Measurements from ENCODE around the gene PITPNM3. TPM values are rescaled to one million over a fixed set of nuclear protein-coding genes. Genes with fewer than 3 reads are reported as not detected.
A peak's percentile ranks its signal among the peaks of the same experiment; 100 is the strongest.

Gene PITPNM3
- total RNA-seq, 1 experiment from 2014 or later = 0.84 TPM

GRCh38 chr17:6423931-6424330, 132.4 kb downstream of the PITPNM3 start:
- no peak for DNase-seq (ENCODE audit: extremely low read depth, low read depth)

GRCh38 chr17:6422654-6423241, 133.6 kb downstream of the PITPNM3 start:
- no peak for DNase-seq (ENCODE audit: extremely low read depth, low read depth)

- DNase-seq (ENCODE audit: extremely low read depth, low read depth) = peak; percentile 76
Measured at GRCh38 chr17:6421700-6422604, 134.4 kb downstream of the PITPNM3 start.

- DNase-seq (ENCODE audit: extremely low read depth, low read depth) = no peak
Measured at GRCh38 chr17:6420173-6420641, 136.1 kb downstream of the PITPNM3 start.

- DNase-seq (ENCODE audit: extremely low read depth, low read depth) = no peak
Measured at GRCh38 chr17:6415616-6416015, 140.7 kb downstream of the PITPNM3 start.

- peak; percentile 49 for DNase-seq (ENCODE audit: extremely low read depth, low read depth)
Measured at GRCh38 chr17:6413065-6413464, 143.3 kb downstream of the PITPNM3 start.

- no peak for DNase-seq (ENCODE audit: extremely low read depth, low read depth)
Measured at GRCh38 chr17:6408735-6409134, 147.6 kb downstream of the PITPNM3 start.

- no peak for DNase-seq (ENCODE audit: extremely low read depth, low read depth)
Measured at GRCh38 chr17:6408276-6408675, 148.1 kb downstream of the PITPNM3 start.

- no peak for DNase-seq (ENCODE audit: extremely low read depth, low read depth)
Measured at GRCh38 chr17:6402258-6402657, 154.1 kb downstream of the PITPNM3 start.

Small RNAs within 50 kb of the gene (small RNA-seq; reads per million reads assigned to genes)
- gene RF00017 (0 reads per million in 2 experiments), gene RNA5SP435 (0.02 to 0.06 reads per million in 2 experiments)

Other genes with a start within 250 kb of the PITPNM3 start
- gene AIPL1, start 121.4 kb downstream of the PITPNM3 start, total RNA-seq (2014; rRNA removed; shearing (Covaris generic)) = not detected in 2 replicates
- gene PIMREG, start 112.1 kb downstream of the PITPNM3 start, total RNA-seq (2014; rRNA removed; shearing (Covaris generic)) = 33.9 and 36.5 TPM in 2 replicates
- gene KIAA0753, start 84.2 kb upstream of the PITPNM3 start, total RNA-seq (2014; rRNA removed; shearing (Covaris generic)) = 18.5 and 19.0 TPM in 2 replicates
- gene TXNDC17, start 84.5 kb upstream of the PITPNM3 start, total RNA-seq (2014; rRNA removed; shearing (Covaris generic)) = 97.4 and 101 TPM in 2 replicates
- gene MED31, start 95.0 kb upstream of the PITPNM3 start, total RNA-seq (2014; rRNA removed; shearing (Covaris generic)) = 17.4 and 21.2 TPM in 2 replicates
- gene C17orf100, start 95.2 kb upstream of the PITPNM3 start, total RNA-seq (2014; rRNA removed; shearing (Covaris generic)) = 0.22 and 0.32 TPM in 2 replicates
- not detected in 2 replicates for gene SLC13A5, start 156.8 kb upstream of the PITPNM3 start, total RNA-seq (2014; rRNA removed; shearing (Covaris generic))
- 0.12 TPM in 1 of 2 replicates, not detected in the other for gene XAF1, start 199.5 kb upstream of the PITPNM3 start, total RNA-seq (2014; rRNA removed; shearing (Covaris generic))
- not detected in 2 replicates for gene FBXO39, start 219.7 kb upstream of the PITPNM3 start, total RNA-seq (2014; rRNA removed; shearing (Covaris generic))

All from NCI-H460 (cell line).